ENCODE data around the gene PON3. TPM values are rescaled to one million over a fixed set of nuclear protein-coding genes. Genes with fewer than 3 reads are reported as not detected.

Gene PON3
- total and polyA plus RNA-seq, 2 of the 8 experiments (the other 6 are each of a cell fraction or from before 2014, with no cell fraction given), result not detected

DNA sequence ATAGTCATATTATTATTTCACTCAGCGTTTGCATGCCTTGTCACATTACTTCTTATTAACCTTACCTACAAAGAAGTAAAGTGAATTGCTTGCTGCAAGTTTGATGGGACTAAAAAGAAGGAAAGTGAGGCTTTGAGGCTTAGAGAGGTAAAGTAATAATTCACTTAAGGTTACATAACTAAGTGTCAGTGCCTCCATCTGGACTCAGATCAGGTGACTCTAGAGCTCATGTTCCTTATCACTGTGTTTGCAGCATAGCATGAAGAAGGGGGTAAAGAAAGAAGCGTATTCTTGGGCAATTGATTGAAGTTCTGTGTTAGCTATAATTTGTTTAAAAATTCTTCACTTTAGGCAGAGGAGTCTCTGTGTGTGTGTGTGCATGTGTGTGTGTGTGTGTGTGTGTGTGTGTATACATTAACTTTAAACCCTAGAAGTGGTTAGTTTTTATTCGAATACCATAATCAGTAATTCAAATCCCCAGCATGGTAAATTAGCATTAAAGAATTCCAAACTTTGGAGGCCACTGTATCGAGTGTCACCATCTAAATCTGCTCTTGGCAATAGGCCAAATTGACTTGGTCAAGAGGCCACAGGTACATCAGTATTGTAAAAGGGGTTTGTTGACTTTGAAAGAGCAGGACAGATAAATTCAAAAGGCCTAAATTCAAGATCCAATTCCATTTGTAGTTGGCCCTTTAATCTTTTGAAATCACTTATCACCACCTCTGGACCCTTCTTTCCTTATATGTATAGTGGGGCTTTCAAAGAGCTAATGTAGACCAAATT lies 2.2 kb upstream of the PON3 start:
- no peak overlapping the region for H3K27ac ChIP-seq (ENCODE audit: low read depth, low read length)
- H2BK12ac ChIP-seq (ENCODE audit: low read depth, low read length), result no peak overlapping the region
- no peak overlapping the region for H4K8ac ChIP-seq (ENCODE audit: extremely low read depth, insufficient read depth, low read length)
- no peak for DNase-seq (ENCODE audit: low read depth in 1 of 2, low spot score in 2 of 2)
- H3K79me1 ChIP-seq (ENCODE audit: low read depth, low read length), result no peaks in the 10 kb centered on the region
- H3K9ac ChIP-seq (replicated peaks in 1 of 4; ENCODE audit: extremely low read depth in 1 of 4, low read depth in 3 of 4, low read length in 3 of 4), result no peak overlapping the region
- H4K20me1 ChIP-seq (replicated peaks in 1 of 2; ENCODE audit: control insufficient read depth in 1 of 2, insufficient read depth in 2 of 2, low read length in 2 of 2), result no peaks in the 10 kb centered on the region
- H2BK5ac ChIP-seq (ENCODE audit: low read depth, low read length), result no peak overlapping the region
- no peak overlapping the region for H2BK120ac ChIP-seq (replicated peaks; ENCODE audit: low read depth, low read length)
- no peaks in the 10 kb centered on the region for H3K9me3 ChIP-seq (ENCODE audit: insufficient read depth in 2 of 2, low read depth in 1 of 2, low read length in 1 of 2)
- no peak overlapping the region for H3K4me3 ChIP-seq (ENCODE audit: extremely low read depth in 1 of 4, insufficient read depth in 2 of 4, low read depth in 3 of 4, low read length in 4 of 4)
- no peaks in the 10 kb centered on the region for H3K79me2 ChIP-seq (ENCODE audit: control insufficient read depth in 1 of 2, insufficient read depth in 2 of 2, low read length in 2 of 2)
- TF ChIP-seq CTBP2 (IDR thresholded peaks at IDR 0.05; ENCODE audit: borderline replicate concordance, insufficient read depth, insufficient read length, low read length) (no peak), CHD2 (IDR thresholded peaks at IDR 0.05; ENCODE audit: low read length) (no peak)
- H3K36me3 ChIP-seq (ENCODE audit: control insufficient read depth in 2 of 4, insufficient read depth in 4 of 4, low read length in 3 of 4), result no peaks in the 10 kb centered on the region
- H3K4ac ChIP-seq (replicated peaks; ENCODE audit: insufficient read length, low read depth, low read length), result no peak overlapping the region
- H3K56ac ChIP-seq (replicated peaks; ENCODE audit: insufficient read length, low read depth, low read length), result no peak overlapping the region
- H4K5ac ChIP-seq (ENCODE audit: insufficient read length, low read depth, low read length), result no peak overlapping the region
- H3K23me2 ChIP-seq (ENCODE audit: low read depth, low read length), result no peaks in the 10 kb centered on the region
- 89% methylated on average over 4 of the region's 4 CpGs; no CpG with 5 or more reads in 1 of the 2 experiments for WGBS, 2 experiments (ENCODE audit: extremely low coverage in 1 of 2, insufficient coverage in 1 of 2, insufficient read length in 1 of 2, insufficient replicate concordance in 2 of 2, low coverage in 1 of 2, low lambda C conversion rate in 2 of 2, missing lambda C conversion rate in 1 of 2)
- no peak overlapping the region for H2AK5ac ChIP-seq (ENCODE audit: low read depth, low read length)
- H3K4me2 ChIP-seq (ENCODE audit: insufficient read depth in 1 of 2, low read depth in 2 of 2, low read length in 2 of 2), result no peak overlapping the region
- no peak overlapping the region for H3K23ac ChIP-seq (ENCODE audit: insufficient read length)
- no peak overlapping the region for H4K91ac ChIP-seq (replicated peaks; ENCODE audit: insufficient read length, low read length)
- FAIRE-seq, result no peak
- no peak overlapping the region for H3K18ac ChIP-seq (ENCODE audit: extremely low read depth, low read length)
- ChIA-PET POLR2A (ENCODE audit: partially characterized antibody) (interaction anchor here (1.3 kb wide), 1 partner anchor 36 kb away, joined by 4 read pairs; the partner anchor contains the start of gene PON2), CTCF (ENCODE audit: partially characterized antibody) (interaction anchor here (0.8 to 1.0 kb wide), 2 partner anchors 21 to 78 kb away, joined by 4 read pairs; no protein-coding TSS in a partner anchor)
- no peak overlapping the region for H2BK15ac ChIP-seq (ENCODE audit: low read length)
- no peak overlapping the region for H3K14ac ChIP-seq (ENCODE audit: insufficient read length)
- H2AFZ ChIP-seq (ENCODE audit: low read length), result no peak overlapping the region
- no peaks in the 10 kb centered on the region for H3K27me3 ChIP-seq (replicated peaks in 1 of 4; ENCODE audit: control insufficient read depth in 3 of 4, extremely low read depth in 1 of 4, insufficient read depth in 3 of 4, low read length in 3 of 4)
- no peak overlapping the region for H2BK20ac ChIP-seq (ENCODE audit: low read length)
- H3K4me1 ChIP-seq (replicated peaks in 1 of 4; ENCODE audit: control insufficient read depth in 3 of 4, insufficient read depth in 4 of 4, low read length in 3 of 4), result no peaks in the 10 kb centered on the region; a peak in 1 of 7 replicates
